ENCODE data around the gene GPR6.

GPR6 gene

DNA sequence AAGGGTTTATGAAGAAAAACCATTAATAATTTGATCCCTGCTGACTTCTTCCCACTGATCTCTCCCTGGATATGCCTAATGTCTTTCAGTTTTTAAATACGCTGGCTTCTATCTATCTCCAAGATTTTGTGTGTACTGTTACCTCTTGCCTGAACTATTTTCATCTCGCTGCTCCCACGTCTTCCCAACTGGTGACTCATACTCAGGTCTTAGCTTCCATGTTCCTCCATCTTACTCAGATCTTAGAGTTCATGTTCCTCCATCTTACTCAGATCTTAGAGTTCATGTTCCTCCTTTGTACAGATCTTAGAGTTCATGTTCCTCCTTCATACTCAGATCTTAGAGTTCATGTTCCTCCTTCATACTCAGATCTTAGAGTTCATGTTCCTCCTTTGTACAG lies 21.6 kb downstream of the GPR6 start:
- DNase-seq = no peak

DNA sequence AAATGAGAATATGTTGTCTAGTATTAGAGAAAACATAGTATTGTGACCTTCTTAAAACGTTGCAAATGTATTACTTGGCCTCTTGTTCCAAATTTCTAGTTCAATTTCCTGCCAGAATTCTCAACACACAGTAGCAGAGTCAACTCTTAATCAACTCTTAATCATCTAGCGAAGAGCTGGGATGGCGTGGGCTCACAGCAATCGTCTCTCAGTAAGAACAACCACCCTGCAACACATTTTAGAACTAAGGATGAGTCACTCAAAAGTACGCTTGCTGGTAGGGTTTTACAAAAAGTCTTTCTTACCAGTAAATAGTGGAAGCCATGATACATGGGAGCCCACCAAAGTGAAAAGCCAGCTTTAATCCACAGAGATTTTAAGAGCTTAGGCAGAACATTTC lies 24.6 kb downstream of the GPR6 start:
- no peak for DNase-seq

DNA sequence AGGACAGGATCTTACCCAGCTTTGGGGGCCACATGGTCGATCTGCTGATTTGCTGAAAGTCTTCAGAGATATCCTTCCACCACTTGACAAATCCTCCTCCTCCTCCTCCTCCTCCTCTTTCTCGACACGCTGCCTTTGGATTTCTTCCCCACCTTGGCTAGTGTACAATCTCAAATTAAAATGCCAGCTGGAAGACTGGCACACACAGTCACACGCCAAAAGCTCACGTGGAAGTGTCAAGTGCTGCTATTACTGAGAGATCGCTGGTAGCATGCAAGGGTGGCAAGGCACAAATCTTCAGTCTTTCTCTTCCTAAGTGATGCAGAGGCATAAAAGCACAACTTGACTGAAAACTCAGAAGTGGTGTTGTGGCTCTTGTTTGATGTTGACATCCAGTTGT lies 35.3 kb downstream of the GPR6 start:
- DNase-seq = no peak

DNA sequence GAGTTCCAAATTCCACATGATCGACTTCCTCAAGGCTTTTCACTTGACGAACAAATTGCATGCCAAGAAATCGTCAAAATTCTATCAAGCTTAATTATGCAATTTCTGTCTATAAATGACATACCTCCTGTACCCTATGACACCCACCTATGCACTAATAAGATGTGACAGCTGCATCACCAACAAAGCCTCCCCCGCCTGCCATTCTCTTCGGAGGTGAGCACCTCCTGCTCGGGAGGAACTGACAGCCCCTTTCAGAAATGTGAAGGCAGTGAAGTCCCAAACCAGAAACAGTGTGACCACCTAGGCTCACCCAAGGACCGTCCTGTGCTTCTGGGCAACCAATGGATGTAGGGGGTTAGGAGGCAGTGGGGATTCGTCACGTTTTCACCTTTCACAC lies 37.1 kb downstream of the GPR6 start:
- no peak for DNase-seq

DNA sequence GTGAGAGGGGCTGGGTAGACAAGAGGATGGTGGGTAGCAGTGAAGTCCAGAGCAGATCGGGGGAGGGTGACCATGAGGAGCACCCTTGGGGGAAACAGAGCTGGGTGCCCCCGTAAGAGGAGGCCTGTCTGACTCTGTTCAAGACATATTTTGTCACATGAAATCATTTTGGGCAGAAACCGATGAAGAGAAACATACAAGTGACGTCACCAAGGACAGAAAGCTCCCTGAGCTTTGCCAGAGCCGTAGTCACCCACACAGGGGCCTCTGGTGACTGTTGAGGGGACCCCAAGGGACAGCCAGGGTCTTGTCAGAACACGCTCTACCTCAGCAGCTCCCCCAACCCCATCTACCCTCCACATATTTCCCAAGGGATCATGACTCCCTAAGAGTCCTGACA lies 39.2 kb downstream of the GPR6 start:
- DNase-seq = no peak

GRCh38 chr6:110017946-110018345 lies 39.8 kb downstream of the GPR6 start:
- no peak for DNase-seq

- DNase-seq = no peak
Measured at GRCh38 chr6:110018486-110018885, 40.4 kb downstream of the GPR6 start.

GRCh38 chr6:110020888-110021287 lies 42.8 kb downstream of the GPR6 start:
- DNase-seq = no peak

- no peak for DNase-seq
Measured at GRCh38 chr6:110029144-110029543, 51.0 kb downstream of the GPR6 start.
